Measurements from ENCODE around the gene PCDHB2. TPM values are rescaled to one million over a fixed set of nuclear protein-coding genes. Genes with fewer than 3 reads are reported as not detected.
"Not testable (repeated sequence)": the region's sequence is repeated elsewhere in the genome, so short reads cannot be mapped to it uniquely, and the experiment has no call there.

PCDHB2 gene
- 1.4 and 2.9 TPM in 2 replicates for total RNA-seq

DNA sequence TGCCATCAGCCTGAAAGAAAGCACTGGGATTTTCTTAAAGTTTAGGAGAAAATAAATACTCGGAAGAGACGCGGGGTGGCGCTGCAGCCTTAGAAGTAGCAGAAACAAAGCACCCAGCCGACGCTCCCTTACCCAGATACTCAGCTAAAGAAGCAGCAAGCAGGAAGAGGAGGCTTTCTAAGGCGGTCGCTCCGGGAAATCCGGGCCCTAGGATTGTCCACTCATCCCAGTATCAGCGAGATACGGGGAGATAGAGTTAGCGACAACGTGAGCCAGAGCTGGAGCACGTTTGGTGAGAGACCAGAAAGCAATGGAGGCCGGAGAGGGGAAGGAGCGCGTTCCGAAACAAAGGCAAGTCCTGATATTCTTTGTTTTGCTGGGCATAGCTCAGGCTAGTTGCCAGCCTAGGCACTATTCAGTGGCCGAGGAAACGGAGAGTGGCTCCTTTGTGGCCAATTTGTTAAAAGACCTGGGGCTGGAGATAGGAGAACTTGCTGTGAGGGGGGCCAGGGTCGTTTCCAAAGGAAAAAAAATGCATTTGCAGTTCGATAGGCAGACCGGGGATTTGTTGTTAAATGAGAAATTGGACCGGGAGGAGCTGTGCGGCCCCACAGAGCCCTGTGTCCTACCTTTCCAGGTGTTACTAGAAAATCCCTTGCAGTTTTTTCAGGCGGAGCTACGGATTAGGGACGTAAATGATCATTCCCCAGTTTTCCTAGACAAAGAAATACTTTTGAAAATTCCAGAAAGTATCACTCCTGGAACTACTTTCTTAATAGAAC, at the start of gene PCDHB2:
PCDHB2 (plus strand) TSS at position 135 of the 782 bp plus-strand sequence; CDS start at position 311, 176 bp downstream.
- no peak for DNase-seq (ENCODE audit: low read depth, low spot score)

DNA sequence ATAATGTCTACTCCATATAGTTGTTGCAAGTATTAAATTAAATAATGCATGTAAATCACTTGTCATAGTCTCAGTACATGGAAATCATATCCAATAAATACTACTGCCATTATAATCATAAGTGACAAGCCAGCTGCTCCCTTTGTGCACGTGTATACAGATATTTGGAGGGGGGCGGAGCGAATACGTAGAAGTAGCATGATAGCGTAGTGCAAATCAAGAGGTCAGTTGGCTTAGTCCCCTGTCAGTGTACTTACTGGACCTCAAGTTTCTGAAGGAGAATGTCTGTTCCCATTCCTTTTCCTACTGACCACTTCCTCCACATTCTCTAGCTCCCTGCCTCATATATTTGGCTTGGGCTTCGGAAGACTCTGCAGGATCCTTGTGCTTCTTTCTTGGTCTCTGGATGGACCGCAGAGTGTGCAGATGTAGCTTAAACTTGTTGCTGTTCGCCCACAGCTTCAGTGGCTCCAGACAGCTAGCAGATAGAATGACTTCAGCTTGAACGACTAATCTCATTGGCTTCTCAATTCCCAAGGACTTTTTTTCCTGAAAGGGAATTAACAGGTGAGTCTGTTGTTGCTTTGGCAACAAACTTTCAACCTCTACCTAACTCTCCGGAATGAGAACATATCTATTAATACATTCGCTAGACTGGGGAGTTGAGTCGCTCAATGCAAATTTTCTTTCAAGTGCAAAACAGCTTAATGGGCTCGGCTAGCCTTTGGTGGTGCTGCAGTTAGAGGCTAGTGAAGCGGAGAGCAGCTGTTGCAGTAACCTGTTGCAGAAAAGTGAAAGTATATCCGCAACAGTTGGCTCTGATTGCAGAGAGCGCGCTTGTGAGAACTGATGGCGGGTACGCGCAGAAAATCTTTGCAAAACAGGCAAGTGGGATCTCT, 43.5 kb upstream of the PCDHB2 start, which contains the start of gene PCDHB1:
PCDHB1 (plus strand) TSS at position 753 of the 899 bp plus-strand sequence; CDS start at position 850, 97 bp downstream.
- DNase-seq (ENCODE audit: low read depth, low spot score) = no peak

DNA sequence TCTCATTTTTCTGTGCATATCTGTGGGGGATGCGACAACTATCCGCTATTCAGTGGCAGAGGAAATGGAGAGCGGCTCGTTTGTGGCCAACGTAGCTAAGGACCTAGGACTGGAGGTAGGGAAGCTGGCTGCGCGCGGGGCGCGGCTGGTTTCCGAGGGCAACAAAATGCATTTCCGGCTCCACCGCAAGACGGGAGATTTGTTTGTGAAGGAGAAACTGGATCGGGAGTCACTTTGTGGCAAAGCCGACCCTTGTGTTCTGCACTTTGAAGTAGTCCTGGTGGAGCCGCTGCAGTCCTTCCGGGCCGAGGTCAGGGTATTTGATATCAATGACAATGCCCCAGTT, 42.9 kb upstream of the PCDHB2 start:
- no peak for DNase-seq (ENCODE audit: low read depth, low spot score)

DNA sequence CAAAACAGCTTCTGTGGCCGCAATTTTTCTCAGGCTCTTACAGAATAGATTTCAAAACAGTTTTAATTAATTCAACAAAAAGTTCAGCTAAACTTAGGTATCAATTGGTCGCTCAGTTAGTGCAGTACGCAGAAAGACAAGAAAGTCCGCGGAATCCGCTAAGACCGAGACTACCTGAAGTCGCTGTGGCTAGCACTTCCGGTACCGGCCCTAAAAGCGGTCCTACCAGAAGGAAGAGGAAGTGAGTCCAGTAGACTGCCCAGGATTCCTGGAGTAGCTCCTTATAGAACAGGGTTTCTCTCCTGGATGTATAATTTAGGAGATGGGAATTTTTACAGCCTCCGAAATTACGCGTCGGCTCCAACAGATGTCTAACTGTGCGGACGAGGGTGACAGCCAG, 16.6 kb upstream of the PCDHB2 start:
- DNase-seq (ENCODE audit: low read depth, low spot score) = no peak

DNA sequence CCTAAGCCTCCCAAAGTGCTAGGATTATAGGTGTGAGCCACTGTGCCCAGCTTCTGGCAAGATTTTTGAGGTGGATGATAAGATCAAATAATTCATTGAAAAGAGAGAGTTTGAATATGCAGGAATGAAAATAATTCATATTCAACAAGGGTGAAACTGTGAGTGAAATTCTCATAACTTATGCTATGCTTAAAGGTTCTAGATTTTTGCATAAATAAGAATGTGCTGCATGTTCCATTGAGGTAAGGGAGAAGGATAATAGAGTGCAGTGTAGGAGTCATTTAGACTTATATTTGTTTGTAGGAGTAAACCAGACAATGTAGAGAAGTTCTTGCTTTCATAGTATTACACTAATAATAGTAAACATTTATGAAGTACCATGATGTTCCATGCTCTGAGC, 12.2 kb upstream of the PCDHB2 start:
- DNase-seq (ENCODE audit: low read depth, low spot score) = no peak

DNA sequence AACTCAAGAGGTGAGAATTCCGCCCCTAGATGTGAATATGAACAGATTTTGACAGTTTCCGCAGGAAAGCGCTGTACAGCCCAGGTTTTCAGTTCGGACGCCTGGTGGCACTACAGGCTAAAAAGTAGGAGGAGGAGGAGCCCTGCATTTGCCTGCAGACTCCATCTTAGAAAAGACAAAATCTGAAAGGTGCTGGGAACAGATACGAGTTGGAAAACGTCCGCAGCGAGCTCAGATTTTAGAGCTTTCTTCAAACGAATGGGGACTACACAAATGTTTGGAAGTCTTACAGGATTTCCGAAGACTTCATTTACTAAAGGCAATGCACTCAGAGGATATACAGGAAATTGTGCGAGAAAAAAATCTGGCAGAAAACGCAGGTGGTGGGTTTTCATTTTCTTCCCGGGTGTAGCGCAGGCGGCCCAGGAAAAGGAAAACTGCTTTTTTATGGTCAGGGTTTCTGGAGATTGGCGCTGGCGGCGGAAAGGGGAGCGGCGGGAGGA, 9.9 kb upstream of the PCDHB2 start:
- no peak for DNase-seq (ENCODE audit: low read depth, low spot score)

DNA sequence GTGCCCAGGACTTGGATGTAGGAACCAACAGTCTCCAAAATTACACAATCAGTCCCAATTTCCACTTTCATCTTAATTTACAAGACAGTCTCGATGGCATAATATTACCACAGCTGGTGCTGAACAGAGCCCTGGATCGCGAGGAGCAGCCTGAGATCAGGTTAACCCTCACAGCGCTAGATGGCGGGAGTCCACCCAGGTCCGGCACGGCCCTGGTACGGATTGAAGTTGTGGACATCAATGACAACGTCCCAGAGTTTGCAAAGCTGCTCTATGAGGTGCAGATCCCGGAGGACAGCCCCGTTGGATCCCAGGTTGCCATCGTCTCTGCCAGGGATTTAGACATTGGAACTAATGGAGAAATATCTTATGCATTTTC, 837 bp downstream of the PCDHB2 start:
- DNase-seq (ENCODE audit: low read depth, low spot score) = no peak

DNA sequence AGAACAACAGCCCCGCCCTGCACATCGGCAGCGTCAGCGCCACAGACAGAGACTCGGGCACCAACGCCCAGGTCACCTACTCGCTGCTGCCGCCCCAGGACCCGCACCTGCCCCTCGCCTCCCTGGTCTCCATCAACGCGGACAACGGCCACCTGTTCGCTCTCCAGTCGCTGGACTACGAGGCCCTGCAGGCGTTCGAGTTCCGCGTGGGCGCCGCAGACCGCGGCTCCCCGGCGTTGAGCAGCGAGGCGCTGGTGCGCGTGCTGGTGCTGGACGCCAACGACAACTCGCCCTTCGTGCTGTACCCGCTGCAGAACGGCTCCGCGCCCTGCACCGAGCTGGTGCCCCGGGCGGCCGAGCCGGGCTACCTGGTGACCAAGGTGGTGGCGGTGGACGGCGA, 1.8 kb downstream of the PCDHB2 start:
- DNase-seq (ENCODE audit: low read depth, low spot score) = not testable (repeated sequence)

DNA sequence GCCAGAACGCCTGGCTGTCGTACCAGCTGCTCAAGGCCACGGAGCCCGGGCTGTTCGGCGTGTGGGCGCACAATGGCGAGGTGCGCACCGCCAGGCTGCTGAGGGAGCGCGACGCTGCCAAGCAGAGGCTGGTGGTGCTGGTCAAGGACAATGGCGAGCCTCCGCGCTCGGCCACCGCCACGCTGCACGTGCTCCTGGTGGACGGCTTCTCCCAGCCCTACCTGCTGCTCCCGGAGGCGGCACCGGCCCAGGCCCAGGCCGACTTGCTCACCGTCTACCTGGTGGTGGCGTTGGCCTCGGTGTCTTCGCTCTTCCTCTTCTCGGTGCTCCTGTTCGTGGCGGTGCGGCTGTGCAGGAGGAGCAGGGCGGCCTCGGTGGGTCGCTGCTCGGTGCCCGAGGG, 2.2 kb downstream of the PCDHB2 start:
- not testable (repeated sequence) for DNase-seq (ENCODE audit: low read depth, low spot score)

DNA sequence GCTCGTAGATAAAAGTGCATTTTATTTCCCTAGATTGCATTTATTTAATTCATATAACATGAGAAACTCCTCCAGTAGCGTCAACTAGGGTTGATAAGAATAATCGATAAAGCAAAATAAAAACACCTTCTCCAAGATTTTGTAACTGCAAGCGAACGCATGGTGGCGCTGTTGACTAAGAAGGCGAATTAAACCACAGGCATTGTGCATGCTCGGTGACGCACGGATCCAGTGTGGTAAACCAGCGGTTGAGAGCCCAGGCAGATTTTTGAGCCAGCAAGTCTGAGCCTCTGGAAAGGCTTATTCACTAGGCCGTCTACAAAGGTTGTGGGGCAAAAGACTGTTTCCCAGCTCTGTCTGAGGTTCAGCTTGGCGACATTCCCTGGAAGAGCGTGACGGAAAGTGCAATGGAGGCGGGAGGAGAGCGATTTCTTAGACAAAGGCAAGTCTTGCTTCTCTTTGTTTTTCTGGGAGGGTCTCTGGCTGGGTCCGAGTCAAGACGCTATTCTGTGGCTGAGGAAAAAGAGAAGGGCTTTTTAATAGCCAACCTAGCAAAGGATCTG, 5.9 kb downstream of the PCDHB2 start, which contains the start of gene PCDHB3:
PCDHB3 (plus strand) TSS at position 231 of the 563 bp plus-strand sequence; CDS start at position 408, 177 bp downstream.
- no peak for DNase-seq (ENCODE audit: low read depth, low spot score)

DNA sequence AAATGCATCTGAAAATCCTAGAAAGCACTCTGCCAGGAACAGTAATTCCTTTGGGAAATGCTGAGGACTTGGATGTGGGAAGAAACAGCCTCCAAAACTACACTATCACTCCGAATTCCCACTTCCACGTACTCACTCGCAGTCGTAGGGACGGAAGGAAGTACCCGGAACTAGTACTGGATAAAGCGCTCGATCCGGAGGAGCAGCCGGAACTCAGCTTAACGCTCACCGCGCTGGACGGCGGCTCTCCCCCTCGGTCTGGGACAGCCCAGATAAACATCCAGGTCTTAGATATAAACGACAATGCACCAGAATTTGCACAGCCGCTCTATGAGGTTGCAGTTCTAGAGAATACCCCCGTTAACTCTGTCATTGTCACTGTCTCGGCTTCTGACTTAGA, 6.6 kb downstream of the PCDHB2 start:
- DNase-seq (ENCODE audit: low read depth, low spot score) = no peak

DNA sequence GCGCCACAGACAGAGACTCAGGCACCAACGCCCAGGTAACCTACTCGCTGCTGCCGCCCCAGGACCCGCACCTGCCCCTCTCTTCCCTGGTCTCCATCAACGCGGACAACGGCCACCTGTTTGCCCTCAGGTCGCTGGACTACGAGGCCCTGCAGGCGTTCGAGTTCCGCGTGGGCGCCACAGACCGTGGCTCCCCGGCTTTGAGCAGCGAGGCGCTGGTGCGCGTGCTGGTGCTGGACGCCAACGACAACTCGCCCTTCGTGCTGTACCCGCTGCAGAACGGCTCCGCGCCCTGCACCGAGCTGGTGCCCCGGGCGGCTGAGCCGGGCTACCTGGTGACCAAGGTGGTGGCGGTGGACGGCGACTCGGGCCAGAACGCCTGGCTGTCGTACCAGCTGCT, 7.7 kb downstream of the PCDHB2 start:
- DNase-seq (ENCODE audit: low read depth, low spot score) = not testable (repeated sequence)

DNA sequence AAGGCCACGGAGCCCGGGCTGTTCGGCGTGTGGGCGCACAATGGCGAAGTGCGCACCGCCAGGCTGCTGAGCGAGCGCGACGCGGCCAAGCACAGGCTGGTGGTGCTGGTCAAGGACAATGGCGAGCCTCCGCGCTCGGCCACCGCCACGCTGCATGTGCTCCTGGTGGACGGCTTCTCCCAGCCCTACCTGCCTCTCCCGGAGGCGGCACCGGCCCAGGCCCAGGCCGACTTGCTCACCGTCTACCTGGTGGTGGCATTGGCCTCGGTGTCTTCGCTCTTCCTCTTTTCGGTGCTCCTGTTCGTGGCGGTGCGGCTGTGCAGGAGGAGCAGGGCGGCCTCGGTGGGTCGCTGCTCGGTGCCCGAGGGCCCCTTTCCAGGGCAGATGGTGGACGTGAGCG, 8.1 kb downstream of the PCDHB2 start:
- DNase-seq (ENCODE audit: low read depth, low spot score) = not testable (repeated sequence)

DNA sequence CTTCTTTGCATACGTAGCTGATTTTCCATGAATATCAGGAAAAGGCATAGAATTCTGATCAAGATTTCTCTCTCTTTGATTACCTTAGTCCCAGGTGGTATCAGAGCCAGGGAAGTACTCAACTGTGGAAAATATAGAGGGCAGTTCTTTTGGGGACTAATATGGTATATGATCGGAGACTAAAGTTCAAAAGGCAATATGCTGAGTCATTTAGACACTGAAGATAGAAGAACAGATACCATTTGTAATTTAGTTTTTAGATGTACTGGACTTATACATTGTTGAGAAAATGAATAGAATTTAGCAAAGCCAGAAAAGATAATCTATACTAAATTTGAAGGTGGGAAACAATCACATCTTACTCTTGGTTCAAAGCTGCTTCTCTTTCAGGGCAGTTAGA, 10.9 kb downstream of the PCDHB2 start:
- no peak for DNase-seq (ENCODE audit: low read depth, low spot score)

DNA sequence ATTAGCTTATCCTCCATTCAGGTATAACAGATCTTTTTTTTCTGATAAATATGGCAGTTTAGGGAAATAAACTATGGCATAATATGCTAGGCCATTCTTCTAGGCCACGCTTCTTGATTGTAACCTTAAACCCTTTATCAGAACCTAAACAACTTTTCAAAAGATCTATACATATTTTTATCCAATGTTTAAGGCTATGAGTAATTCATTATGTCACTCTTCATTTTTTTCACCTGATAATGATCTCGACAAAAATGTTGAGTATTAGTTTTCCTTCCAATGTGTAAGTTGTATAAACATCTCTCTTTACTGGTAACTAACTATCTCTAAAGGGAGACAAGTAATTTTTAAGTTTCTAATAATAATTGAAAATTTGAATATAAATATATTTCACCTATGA, 24.8 kb downstream of the PCDHB2 start:
- DNase-seq (ENCODE audit: low read depth, low spot score) = no peak

DNA sequence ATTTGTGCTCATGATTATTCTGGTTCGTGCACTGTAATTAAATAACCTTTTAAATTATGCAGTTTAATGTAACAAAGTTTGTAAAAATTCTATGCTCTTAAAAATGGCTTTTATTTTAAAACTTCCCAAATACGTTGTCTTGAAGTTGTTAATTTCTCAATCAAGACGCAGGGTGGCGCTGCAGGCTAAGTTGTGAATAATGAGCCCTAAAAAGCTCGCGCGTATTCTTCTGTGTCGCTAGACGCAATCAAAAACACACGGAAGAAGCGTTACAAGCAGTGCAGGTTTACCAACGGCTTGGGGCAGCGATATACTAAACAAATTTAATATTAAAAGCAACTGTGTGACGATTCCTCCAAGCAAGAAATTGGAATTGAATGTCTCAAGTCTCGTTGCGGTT, 27.1 kb downstream of the PCDHB2 start, which contains the start of gene PCDHB4:
PCDHB4 (plus strand) TSS at position 256 of the 400 bp plus-strand sequence. CDS start 181 bp downstream, outside the sequence.
- no peak for DNase-seq (ENCODE audit: low read depth, low spot score)

DNA sequence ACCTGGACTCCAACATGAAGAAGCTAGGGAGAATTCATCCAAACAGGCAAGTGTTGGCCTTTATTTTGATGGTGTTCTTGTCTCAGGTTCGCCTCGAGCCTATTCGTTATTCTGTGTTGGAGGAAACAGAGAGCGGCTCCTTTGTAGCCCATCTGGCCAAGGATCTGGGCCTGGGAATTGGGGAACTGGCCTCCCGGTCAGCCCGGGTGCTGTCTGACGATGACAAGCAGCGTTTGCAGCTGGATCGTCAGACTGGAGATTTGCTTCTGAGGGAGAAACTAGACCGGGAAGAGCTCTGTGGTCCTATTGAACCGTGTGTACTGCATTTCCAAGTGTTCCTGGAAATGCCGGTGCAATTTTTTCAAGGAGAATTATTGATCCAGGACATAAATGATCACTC, 27.6 kb downstream of the PCDHB2 start:
- DNase-seq (ENCODE audit: low read depth, low spot score) = no peak

DNA sequence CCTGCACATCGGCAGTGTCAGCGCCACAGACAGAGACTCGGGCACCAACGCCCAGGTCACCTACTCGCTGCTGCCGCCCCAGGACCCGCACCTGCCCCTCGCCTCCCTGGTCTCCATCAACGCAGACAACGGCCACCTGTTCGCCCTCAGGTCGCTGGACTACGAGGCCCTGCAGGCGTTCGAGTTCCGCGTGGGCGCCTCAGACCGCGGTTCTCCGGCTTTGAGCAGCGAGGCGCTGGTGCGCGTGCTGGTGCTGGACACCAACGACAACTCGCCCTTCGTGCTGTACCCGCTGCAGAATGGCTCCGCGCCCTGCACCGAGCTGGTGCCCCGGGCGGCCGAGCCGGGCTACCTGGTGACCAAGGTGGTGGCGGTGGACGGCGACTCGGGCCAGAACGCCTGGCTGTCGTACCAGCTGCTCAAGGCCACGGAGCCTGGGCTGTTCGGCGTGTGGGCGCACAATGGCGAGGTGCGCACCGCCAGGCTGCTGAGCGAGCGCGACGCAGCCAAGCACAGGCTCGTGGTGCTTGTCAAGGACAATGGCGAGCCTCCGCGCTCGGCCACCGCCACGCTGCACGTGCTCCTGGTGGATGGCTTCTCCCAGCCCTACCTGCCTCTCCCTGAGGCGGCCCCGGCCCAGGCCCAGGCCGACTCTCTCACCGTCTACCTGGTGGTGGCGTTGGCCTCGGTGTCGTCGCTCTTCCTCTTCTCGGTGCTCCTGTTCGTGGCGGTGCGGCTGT, 29.2 kb downstream of the PCDHB2 start:
- not testable (repeated sequence) for DNase-seq (ENCODE audit: low read depth, low spot score)

DNA sequence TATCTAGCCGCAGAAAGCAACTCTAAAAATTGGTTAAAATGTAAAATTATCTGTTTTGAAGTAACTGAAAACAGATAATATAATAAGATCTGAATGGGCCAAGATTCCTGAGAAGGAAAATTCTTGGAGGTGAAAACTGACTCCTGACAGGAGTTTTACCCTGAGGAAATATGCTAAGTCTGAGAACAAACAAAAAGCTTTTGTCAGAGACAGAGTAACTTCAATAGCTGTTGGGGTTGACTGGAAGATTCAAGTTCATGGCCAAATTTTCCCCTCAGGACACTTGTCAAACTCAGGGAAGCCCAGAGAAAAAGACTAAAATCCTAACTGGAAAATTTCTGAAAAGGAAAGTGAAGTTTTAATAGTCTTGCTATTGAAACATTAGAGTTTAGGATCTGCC, 32.9 kb downstream of the PCDHB2 start:
- DNase-seq (ENCODE audit: low read depth, low spot score) = no peak

DNA sequence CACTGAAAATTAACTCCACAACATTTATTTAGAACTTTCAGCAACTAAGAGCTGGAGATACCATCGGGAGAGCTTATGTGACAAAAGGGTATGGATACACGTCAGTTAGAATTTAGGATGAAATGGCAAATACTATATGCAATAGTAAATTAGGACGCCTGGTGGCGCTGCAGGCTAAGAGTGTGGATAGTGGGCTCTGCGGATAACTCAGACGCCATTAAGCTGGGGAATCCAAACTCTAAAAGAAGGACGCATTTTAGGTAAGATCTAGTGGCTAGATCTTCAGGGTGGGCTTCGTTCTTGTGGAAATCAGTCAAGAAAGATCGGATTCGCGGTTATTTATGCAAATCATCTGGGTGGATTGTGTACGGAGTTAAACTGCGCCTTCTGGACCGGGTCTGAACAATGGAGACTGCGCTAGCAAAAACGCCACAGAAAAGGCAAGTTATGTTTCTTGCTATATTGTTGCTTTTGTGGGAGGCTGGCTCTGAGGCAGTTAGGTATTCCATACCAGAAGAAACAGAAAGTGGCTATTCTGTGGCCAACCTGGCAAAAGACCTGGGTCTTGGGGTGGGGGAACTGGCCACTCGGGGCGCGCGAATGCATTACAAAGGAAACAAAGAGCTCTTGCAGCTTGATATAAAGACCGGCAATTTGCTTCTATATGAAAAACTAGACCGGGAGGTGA, 40.8 kb downstream of the PCDHB2 start, which contains the start of gene PCDHB5:
PCDHB5 (plus strand) TSS at position 177 of the 688 bp plus-strand sequence; CDS start at position 406, 229 bp downstream.
- no peak for DNase-seq (ENCODE audit: low read depth, low spot score)
